SK-N-SH treated with all-trans-retinoic acid at 6 μM for 48 hours (cell line): Measurements from ENCODE around the gene SGF29.

Experiments
- ARNTL ChIP-seq: fragments of 450-650 bp; formaldehyde crosslinking; IDR thresholded peaks from 2 replicates; pipeline ENCODE4 v1.5.0; 2020; ENCODE audit warnings: low read depth, mild to moderate bottlenecking, moderate library complexity, borderline replicate concordance
- PATZ1 ChIP-seq: fragments of 250-450 bp; sonication (Bioruptor Pico); IDR thresholded peaks from 2 replicates; pipeline ENCODE4 v1.8.0; 2020; ENCODE audit warnings: mild to moderate bottlenecking, moderate library complexity, borderline replicate concordance

- TF ChIP-seq ARNTL: no peak
- no peak for TF ChIP-seq PATZ1 (CRISPR knock-in tag)
Measured at GRCh38 chr16:28603381-28604185, 49.9 kb downstream of the SGF29 start.
